22Rv1 (cell line): ENCODE measurements around the gene PPM1M.

ENCODE experiments used
- CTCF ChIP-seq: fragments of 450-650 bp; IDR thresholded peaks from 2 replicates; pipeline ENCODE4 v1.5.1; 2017; ENCODE audit warnings: mild to moderate bottlenecking
- ZFX ChIP-seq: fragments of 450-650 bp; IDR thresholded peaks from 2 replicates; pipeline ENCODE4 v1.6.1; 2017; ENCODE audit warnings: antibody characterized with exemption, borderline replicate concordance

- peak; percentile 57 for TF ChIP-seq CTCF
- no peak for TF ChIP-seq ZFX
Observed at GRCh38 chr3:52232279-52233107, 13.1 kb upstream of the PPM1M start.
